Femur (tissue), 1 donor: ENCODE data around the gene PCDH9.
"Not testable (repeated sequence)": the region's sequence is repeated elsewhere in the genome, so short reads cannot be mapped to it uniquely, and the experiment has no call there.

Source experiments
- DNase-seq: peaks from one replicate; pipeline ENCODE4 v3.0.0-alpha.2; 2017

Gene PCDH9

DNA sequence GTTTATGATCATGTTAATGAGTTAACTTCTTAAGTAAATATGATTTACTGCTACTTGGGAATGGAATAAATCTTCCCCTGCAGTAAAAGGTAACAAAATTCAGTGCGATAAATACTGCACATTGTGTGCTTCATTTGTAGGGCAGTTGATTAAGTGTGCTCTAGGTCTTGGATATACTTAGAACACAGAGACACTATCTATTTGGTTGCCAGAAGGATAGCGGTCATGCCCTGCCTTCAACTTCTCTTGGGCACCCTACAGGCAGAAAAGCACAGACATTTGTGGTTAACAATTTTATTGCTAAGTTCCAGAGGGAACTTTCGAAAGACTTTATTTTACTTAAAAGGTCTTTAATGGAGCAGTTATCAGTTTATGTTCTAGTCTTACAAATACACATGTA is 605.8 kb downstream of the PCDH9 start:
- no peak for DNase-seq

- no peak for DNase-seq
Measured at GRCh38 chr13:66623129-66623820, 606.9 kb downstream of the PCDH9 start.

DNA sequence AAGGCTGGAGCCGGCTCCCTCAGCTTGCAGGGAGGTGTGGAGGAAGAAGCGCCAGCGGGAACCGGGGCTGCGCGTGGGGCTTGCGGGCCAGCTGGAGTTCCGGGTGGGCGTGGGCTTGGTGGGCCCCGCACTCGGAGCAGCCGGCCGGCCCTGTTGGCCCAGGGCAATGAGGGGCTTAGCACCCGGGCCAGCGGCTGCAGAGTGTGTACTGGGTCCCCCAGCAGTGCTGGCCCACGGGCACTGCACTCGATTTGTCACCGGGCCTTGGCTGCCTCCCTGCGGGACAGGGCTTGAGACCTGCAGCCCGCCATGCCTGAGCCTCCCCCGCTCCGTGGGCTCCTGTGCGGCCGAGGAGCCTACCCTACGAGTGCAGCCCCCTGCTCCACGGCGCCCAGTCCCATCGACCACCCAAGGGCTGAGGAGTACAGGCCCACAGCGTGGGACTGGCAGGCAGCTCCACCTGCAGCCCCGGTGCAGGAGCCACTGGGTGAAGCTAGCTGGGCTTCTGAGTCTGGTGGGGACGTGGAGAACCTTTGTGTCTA is 608.2 kb downstream of the PCDH9 start:
- DNase-seq: not testable (repeated sequence)

DNA sequence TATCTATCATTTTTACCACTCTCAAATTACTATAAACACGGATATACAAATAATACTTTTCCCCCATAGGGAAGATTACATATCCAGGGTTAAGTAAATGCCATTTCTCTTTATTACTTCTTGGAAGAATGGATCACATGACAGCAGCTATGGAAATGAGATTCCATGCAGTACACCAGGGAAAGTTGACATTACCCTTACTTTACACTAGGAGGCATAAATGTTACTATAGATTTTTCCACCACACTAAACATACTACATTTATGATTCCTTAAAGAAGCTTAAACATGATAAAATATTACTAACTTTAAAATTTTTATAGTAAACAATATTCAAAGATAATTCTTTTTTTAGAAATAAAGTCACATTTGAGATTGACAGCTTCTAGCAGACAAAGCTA is 611.4 kb downstream of the PCDH9 start:
- no peak for DNase-seq

DNA sequence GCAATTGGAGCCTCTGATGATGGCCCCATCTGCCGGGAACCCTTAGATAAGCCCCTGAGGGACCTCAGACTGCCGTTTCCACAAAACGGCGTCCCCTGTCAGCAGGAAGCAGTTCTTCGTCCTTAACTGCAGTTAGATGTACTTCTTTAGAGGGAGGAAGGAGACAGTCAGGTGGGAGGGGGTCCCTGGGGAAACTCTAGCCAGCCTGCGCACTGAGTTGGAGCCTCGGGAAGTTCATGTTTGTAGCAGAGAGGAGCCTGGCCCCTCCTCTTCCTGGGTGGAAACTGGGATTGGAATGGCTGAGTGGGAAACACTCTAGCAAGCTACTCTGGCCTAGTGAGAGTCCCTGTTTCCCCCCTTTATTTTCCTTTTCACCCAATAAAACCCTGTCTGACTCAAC is 612.4 kb downstream of the PCDH9 start:
- DNase-seq: no peak

DNA sequence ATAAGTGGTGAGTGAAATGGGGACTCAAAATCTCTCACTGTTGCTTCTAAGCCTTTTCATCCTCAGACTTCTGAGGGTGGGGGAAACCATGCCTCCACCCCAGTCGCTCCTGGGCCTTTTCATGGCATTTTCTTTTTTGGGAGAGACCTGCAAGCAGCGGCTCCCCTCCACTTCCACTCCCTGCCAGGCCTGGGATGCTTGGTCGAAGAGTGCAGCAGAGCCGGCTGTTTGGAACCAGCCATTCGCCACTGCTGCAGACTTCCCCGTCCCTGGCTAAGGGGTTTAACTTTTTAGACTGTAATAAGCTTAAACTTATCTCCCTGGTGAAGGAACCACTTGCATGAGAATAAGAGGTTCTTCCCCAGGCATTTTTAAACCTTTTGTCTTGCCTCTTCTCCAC is 617.2 kb downstream of the PCDH9 start:
- DNase-seq: no peak

- DNase-seq: no peak
Measured at GRCh38 chr13:66586489-66586888, 643.6 kb downstream of the PCDH9 start.

DNA sequence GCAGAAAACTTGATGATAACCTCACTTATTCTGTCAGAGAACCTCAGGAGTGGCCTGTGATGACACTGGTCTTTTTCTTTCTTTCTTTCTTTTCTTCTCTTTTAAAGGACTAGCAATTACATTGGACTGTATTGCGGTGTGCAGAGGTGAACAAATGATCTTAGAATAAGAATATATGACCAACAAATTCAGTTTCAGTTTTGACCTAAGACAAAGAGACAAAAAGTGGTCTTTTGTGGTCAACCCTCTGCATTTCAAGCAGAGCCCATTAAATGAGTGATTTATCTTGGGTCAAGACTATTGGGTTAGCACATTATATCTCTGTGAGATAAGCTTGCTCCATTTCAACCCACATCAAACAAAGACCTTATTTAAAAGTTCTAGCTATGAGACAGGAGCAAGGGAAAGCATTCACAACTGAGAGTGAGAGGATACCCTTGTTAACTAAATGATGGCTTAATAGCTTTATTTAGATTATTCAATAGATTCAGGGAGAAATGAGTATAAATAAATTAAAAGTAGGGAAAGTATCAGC is 644.4 kb downstream of the PCDH9 start:
- DNase-seq: no peak

DNA sequence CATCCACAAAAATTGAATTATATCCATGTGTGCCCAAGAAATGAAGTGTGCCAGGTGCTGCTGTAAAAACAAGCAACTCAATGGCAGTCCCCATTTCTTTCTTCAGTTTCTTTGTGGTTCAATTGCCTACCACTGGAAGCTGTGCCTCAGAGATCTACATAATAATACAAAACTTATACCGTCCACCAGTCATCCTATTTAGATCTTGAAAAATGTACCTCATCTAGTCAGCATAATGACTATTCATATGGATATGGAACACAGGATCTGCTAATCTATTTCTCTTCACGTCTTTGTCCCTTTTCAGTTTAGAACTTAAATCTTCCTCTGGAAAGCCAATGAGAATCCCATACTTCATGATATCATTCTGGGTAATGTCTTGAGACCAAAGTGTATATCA is 648.5 kb downstream of the PCDH9 start:
- no peak for DNase-seq

- no peak for DNase-seq
Measured at GRCh38 chr13:66578305-66578704, 651.8 kb downstream of the PCDH9 start.

DNA sequence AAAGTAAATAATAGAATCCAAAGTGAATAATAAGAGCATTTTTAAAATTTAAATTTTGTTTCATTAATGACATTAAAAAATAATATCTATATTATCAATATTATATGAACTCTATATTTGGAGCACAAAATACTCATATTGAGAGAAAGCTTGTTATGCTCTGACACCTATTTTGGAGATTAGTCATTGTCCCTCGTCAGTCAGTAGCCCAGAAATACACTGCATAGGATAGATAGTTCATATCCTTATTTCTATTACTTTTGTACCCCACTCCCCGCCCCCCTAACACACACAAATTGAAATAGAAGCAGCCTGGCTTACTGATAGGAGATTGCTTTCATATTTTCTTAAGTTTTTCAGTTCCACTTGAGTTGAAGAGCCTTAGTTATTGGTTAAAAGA is 652.8 kb downstream of the PCDH9 start:
- no peak for DNase-seq

- DNase-seq: no peak
Measured at GRCh38 chr13:66576381-66576780, 653.8 kb downstream of the PCDH9 start.

DNA sequence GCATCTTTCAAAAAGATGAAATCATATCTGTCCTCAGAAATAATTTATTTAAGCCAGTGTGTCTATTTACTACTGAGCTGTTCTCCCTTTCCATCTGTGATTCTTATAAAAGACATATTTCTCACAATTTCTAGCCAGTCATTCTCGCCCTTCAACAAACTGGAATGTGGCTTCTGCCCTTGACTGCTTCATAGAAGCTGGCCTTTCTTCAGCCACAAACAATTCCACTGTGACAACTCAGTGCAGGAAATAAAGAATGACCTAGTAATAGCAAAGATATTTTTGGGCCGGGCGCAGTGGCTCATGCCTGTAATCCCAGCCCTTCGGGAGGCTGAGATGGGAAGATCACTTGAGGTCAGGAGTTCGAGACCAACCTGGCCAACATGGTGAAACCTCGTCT is 655.5 kb downstream of the PCDH9 start:
- no peak for DNase-seq

DNA sequence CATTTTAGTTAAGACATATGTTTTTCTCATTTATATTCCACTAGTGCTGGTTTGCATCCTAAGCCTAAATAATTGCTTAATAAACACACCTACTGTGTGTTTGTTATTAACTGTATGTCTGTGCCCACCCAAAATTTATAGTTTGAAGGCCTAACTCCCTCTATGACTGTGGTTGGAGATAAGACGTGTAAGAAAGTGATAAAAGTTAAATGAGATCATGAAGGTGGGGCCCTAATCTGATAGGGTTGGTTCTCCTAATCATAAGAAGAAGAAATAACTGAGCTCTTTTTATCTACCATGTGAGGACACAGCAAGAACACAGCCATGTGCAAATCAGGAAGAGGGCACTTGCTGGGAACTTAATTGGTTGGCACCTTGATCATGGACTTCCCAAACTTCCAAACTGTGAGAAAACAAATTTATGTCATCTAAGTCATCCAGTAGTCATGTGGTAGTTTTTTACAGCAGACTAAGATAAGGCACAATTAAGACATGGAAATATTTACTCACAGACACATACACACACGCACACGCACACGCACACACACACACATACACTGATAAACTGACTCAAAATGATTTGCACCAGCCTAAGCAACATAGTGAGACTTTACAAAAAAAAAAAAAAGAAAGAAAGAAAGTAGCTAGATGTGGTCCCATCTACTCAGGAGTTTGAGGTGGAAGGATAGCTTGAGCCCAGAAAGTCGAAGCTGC is 662.1 kb downstream of the PCDH9 start:
- DNase-seq: no peak

DNA sequence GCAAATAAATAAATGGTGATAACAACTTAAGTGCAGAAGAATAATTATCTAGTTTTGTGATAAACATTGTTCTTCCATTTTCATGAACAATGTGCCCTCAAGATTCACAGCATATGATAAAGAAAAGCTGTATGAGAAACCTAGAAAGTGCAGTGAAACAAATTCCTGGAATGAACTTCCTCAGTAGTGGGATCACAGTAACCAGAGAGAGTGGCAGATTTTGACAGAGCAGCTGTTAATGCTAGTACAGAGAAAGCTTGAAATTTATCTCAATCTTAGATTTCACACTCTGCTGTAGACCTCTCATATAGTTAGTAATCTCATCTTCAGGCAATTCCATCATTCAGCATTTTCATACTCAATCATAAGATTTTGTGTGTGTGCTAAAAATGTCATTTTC is 664.9 kb downstream of the PCDH9 start:
- no peak for DNase-seq

GRCh38 chr13:66563076-66563475 is 667.1 kb downstream of the PCDH9 start:
- DNase-seq: no peak

- DNase-seq: no peak
Measured at GRCh38 chr13:66562054-66562453, 668.1 kb downstream of the PCDH9 start.

DNA sequence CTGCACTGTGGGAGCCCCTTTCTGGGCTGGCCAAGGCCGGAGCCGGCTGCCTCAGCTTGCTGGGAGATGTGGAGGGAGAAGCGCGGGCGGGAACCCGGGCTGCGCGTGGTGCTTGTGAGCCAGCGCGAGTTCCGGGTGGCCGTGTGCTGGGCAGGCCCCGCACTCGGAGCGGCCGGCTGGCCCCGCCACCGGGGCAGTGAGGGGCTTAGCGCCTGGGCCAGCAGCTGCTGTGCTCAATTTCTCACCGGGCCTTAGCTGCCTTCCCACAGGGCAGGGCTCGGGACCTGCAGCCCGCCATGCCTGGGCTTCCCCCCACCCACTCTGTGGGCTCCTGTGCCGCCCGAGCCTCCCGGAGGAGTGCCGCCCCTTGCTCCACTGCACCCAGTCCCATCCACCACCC is 669.1 kb downstream of the PCDH9 start:
- DNase-seq: no peak

DNA sequence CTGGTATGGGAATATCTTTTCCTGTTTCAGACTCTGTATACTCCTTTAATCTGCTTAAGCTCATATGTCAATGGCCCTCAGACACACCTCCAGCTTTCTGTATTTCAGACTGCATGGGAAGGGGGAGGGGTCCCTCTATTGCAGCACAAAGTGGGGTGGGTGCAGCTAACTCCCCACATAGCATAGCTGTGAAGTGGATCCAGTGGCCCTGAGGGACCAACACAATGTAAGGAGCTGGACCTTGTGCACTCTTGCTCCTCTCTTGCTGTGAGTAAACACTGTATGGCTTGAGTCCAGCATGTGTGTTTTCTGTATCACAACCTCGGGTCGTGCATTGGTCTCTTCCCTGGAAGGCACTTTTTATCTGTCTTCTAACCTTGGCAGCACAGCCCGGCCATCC is 669.9 kb downstream of the PCDH9 start:
- no peak for DNase-seq

DNA sequence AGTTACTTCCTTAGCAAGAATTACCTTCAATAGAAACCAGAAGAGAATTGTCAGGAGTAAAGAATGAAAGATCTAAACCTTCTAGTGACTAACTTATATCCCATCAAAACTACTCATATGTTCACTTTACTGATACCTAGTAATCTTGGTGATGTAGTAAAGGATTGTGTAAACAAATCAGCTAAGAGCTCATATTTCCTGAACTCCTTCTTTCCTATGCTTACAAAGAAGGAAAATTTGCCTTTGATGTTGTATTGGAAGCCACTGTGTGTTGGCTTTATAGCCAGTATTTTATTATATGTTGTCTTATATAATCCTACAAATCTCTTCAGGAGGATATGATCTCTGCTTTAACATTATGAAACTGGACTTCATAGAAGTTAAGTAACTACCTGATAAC is 671.0 kb downstream of the PCDH9 start:
- DNase-seq: no peak

DNA sequence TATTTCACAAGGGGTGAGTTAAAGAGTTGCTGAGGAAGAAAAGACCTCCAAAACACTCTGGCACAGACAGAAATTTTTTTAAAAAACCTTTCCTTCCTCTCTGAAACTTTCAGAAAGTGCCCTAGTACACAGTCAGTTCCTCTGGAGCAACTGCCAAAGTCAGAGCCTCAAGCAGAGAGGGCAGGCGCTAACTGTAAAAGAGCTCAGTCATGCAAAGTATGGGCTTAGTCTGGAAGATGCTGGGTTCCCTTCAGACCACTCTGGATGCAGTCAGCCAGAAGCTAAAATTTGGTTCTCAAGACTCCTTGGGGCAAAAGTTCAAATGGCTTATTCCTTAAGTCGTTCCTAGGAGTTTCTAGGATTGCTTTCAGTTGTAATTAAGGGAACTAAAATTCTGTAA is 671.6 kb downstream of the PCDH9 start:
- peak; percentile 27 for DNase-seq

DNA sequence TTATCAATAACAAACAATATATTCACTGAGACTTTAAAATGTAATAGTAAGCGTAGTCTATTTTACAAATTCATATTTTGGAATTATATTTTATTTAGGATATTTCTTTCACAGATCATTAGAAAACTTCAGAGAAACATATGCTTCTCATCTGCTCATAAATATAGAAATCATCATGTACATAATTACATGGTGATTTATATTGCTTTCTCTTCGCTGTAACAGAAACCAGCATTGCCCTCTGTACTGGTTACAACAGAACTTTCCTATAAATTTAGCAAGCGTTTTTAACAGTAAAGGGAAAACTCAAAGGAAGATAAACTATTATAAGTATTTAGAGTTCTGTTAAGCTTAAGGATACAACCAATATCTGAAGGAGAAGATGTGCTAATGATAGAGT is 672.8 kb downstream of the PCDH9 start:
- DNase-seq: no peak

- DNase-seq: no peak
Measured at GRCh38 chr13:66556306-66556705, 673.8 kb downstream of the PCDH9 start.

DNA sequence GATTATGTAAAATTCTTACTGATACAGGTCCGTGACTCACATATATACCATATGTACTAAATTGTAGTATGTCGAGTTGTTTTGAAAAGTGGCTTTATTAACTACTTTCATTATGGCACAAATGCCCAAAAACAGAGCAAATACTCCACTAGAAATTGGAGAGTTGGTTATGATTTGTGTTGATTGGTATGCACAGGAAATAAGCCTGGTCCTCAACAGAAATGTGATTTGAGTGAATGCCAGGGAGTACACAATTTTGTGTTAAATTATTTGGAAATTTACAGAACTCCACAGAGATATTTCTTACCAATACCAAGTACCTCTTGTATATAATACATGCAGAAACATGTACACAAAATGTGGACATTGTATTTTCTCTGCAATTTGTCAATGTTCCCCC is 676.7 kb downstream of the PCDH9 start:
- DNase-seq: no peak
